Endodermal cell (in vitro differentiated cells): ENCODE data around the gene RBPJL. TPM values are rescaled to one million over a fixed set of nuclear protein-coding genes. Genes with fewer than 3 reads are reported as not detected.
A peak's percentile ranks its signal among the peaks of the same experiment; 100 is the strongest.

Source experiments
- DNase-seq: peaks from one replicate; pipeline ENCODE4 v3.0.0-alpha.2; 2017
- H3K27ac ChIP-seq: 2 replicates; pipeline ENCODE4 v1.5.1; 2013; ENCODE audit warnings: mild to moderate bottlenecking, low read depth, low read length, moderate library complexity
- H3K27me3 ChIP-seq: 2 replicates; pipeline ENCODE4 v1.6.1; 2013; ENCODE audit warnings: mild to moderate bottlenecking, low read length, moderate library complexity; ENCODE audit not compliant: insufficient read depth, control insufficient read depth, poor library complexity, severe bottlenecking
- H3K36me3 ChIP-seq: 2 replicates; pipeline ENCODE4 v1.7.0; 2013; ENCODE audit warnings: mild to moderate bottlenecking, low read length, moderate library complexity; ENCODE audit not compliant: control insufficient read depth, insufficient read depth
- H3K4me1 ChIP-seq: one replicate; pipeline ENCODE4 v1.7.0; 2013; ENCODE audit warnings: low read length; ENCODE audit not compliant: control insufficient read depth, insufficient read depth
- H3K4me3 ChIP-seq: 2 replicates; pipeline ENCODE4 v1.5.1; 2013; ENCODE audit warnings: mild to moderate bottlenecking, low read length, moderate library complexity
- H3K9ac ChIP-seq: 2 replicates; pipeline ENCODE4 v1.6.1; 2013; ENCODE audit warnings: mild to moderate bottlenecking, low read length, moderate library complexity; ENCODE audit not compliant: poor library complexity, severe bottlenecking; ENCODE audit errors: extremely low read depth
- H3K9me3 ChIP-seq: 2 replicates; pipeline ENCODE4 v1.6.1; 2013; ENCODE audit warnings: mild to moderate bottlenecking, low read length, moderate library complexity; ENCODE audit not compliant: control insufficient read depth
- H3K27ac Mint-ChIP-seq: 2 replicates; pipeline ENCODE4 v1.8.0; 2020; ENCODE audit warnings: mixed read lengths
- H3K27me3 Mint-ChIP-seq: 2 replicates; pipeline ENCODE4 v1.8.0; 2021; ENCODE audit warnings: mild to moderate bottlenecking, mixed read lengths; ENCODE audit not compliant: insufficient read depth
- H3K36me3 Mint-ChIP-seq: 2 replicates; pipeline ENCODE4 v1.8.0; 2020; ENCODE audit warnings: low read depth, mixed read lengths
- H3K4me1 Mint-ChIP-seq: 2 replicates; pipeline ENCODE4 v1.8.0; 2020; ENCODE audit warnings: mixed read lengths
- H3K4me3 Mint-ChIP-seq: 2 replicates; pipeline ENCODE4 v1.8.0; 2020; ENCODE audit warnings: mild to moderate bottlenecking, moderate library complexity, mixed read lengths
- H3K9me3 Mint-ChIP-seq: 2 replicates; pipeline ENCODE4 v1.8.0; 2020; ENCODE audit warnings: mild to moderate bottlenecking, mixed read lengths
- WGBS, 2 experiments: methylation state at CpG; one replicate each; pipeline versions ENCODE4 v1.1.5 to v1.1.7; 2013; ENCODE audit warnings: missing lambda C conversion rate in 2 of 2, mixed read lengths in 1 of 2; ENCODE audit not compliant: insufficient coverage in 1 of 2, insufficient read length in 1 of 2; 5-methylcytosine and 5-hydroxymethylcytosine counted together
- total RNA-seq, 2 donors: library from RNA; stranded (reverse); fragmentation: NEBNext Ultra II Directional in 1 of 2; extraction: Animal tissue kit (Norgen Biotek cat#: 25700) in 1 of 2; gene quantifications; 2 replicates in 1 of 2; 3 replicates in 1 of 2; pipeline ENCODE4 v1.2.1, GENCODE V29; 2021
- TF ChIP-seq, protein P1 (sequence below): fragments of 200-600 bp; sonication (generic); conservative IDR thresholded peaks from 2 replicates; pipeline ENCODE4 v1.5.0; 2021; ENCODE audit warnings: antibody characterized with exemption, mild to moderate bottlenecking

RBPJL gene
- total RNA-seq, 2 donors from 2014 or later, result not detected

GRCh38 chr20:45307076-45307640 is 518 bp downstream of the RBPJL start:
- Histone ChIP-seq H3K4me3 (no peak overlapping the region), H3K36me3 (no peaks in the 10 kb centered on the region), H3K27me3 (no peaks in the 10 kb centered on the region), H3K4me1 (no peaks in the 10 kb centered on the region), H3K9ac (no peak overlapping the region), H3K9me3 (no peaks in the 10 kb centered on the region), H3K27ac (no peak overlapping the region)
- H3K27ac Mint-ChIP-seq, result no peak overlapping the region
- H3K4me3 Mint-ChIP-seq, result no peak overlapping the region
- no peaks in the 10 kb centered on the region for H3K36me3 Mint-ChIP-seq
- peaks cover 8% of the 10 kb centered on the region for H3K4me1 Mint-ChIP-seq
- TF ChIP-seq, protein P1, sequence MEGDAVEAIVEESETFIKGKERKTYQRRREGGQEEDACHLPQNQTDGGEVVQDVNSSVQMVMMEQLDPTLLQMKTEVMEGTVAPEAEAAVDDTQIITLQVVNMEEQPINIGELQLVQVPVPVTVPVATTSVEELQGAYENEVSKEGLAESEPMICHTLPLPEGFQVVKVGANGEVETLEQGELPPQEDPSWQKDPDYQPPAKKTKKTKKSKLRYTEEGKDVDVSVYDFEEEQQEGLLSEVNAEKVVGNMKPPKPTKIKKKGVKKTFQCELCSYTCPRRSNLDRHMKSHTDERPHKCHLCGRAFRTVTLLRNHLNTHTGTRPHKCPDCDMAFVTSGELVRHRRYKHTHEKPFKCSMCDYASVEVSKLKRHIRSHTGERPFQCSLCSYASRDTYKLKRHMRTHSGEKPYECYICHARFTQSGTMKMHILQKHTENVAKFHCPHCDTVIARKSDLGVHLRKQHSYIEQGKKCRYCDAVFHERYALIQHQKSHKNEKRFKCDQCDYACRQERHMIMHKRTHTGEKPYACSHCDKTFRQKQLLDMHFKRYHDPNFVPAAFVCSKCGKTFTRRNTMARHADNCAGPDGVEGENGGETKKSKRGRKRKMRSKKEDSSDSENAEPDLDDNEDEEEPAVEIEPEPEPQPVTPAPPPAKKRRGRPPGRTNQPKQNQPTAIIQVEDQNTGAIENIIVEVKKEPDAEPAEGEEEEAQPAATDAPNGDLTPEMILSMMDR, result no peak
- WGBS, 2 experiments, result 89 to 94% methylated on average over 8 to 16 of the region's 16 CpGs
- DNase-seq, result no peak
- H3K27me3 Mint-ChIP-seq, result peaks cover 49% of the 10 kb centered on the region
- H3K9me3 Mint-ChIP-seq, result no peaks in the 10 kb centered on the region

DNA sequence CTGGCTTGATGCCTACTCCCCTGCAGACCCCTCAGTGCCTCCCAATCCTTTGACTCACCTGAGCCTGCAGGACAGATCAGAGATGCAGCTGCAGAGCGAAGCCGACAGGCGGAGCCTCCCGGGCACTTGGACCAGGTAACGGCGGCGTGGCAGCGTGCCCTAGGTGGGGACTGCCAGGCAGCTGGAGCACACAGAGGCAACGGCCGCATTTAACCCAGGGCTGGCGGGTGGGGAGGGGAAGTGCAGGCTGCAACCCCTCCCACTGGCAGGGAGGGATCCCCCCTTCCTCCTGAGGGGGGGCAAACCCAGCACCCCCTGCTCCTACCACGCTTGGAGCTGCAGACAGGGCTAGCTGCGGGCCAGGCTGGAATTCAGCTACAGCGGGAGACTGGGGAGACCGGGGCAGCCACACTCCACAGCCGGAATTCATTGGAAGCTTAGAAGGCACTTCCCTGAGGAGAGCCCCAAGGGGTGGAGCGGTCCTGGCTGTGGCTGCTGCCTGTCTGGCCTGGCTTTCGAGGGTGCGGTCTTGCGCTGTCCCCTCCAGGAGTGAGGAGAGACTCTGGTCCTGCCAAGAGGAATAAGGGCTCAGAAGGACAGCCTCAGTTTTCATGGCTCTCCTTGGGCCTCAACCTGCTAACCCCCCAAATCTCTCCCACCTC is 1.6 kb downstream of the RBPJL start, which contains the start of gene MATN4:
MATN4 (minus strand) TSS at position 183 of the 662 bp plus-strand sequence. CDS start 2,717 bp downstream, outside the sequence.
- Histone ChIP-seq H3K4me3 (no peak within 1 kb of the TSS), H3K9ac (no peak within 1 kb of the TSS), H3K9me3 (no peaks in the 10 kb centered on the region), H3K36me3 (no peaks in the 10 kb centered on the region), H3K4me1 (no peaks in the 10 kb centered on the region), H3K27ac (no peak within 1 kb of the TSS), H3K27me3 (no peaks in the 10 kb centered on the region)
- peak; percentile 76 for DNase-seq
- peaks cover 53% of the 10 kb centered on the region for H3K27me3 Mint-ChIP-seq
- H3K4me3 Mint-ChIP-seq, result no peak within 1 kb of the TSS
- no peak within 1 kb of the TSS for H3K27ac Mint-ChIP-seq
- peaks cover 5% of the 10 kb centered on the region for H3K4me1 Mint-ChIP-seq
- TF ChIP-seq, protein P1, result peak; percentile 33
- H3K9me3 Mint-ChIP-seq, result no peaks in the 10 kb centered on the region
- 89 to 92% methylated on average over 15 to 20 of the region's 20 CpGs for WGBS, 2 experiments
- no peaks in the 10 kb centered on the region for H3K36me3 Mint-ChIP-seq

DNA sequence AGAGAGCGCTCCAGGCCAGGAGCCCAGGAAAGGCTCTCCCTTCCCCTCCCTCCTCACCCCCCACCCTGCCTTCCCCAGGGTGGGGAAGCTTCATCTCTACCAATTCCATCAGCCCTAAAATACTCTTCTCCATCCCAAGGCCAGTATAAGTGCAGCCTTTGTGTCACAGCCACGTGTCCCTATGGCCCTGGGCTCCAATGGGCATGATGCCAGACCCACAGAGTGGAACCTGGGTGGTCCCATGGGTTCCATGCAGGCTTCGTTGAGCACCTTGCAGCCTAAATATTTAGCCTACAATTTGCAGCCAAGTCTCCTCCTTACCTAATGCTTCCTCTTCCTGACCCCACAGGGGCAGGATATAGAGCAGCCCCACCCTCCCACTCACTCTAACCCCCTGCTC is 2.4 kb downstream of the RBPJL start:
- Mint-ChIP-seq H3K4me1 (peaks cover 5% of the 10 kb centered on the region), H3K4me3 (no peak overlapping the region), H3K27me3 (peaks cover 48% of the 10 kb centered on the region), H3K36me3 (no peaks in the 10 kb centered on the region), H3K9me3 (no peaks in the 10 kb centered on the region), H3K27ac (no peak overlapping the region)
- H3K4me1 ChIP-seq, result no peaks in the 10 kb centered on the region
- no peaks in the 10 kb centered on the region for H3K27me3 ChIP-seq
- WGBS, 2 experiments, result 83 to 87% methylated on average over 1 to 3 of the region's 3 CpGs
- no peak overlapping the region for H3K4me3 ChIP-seq
- no peak overlapping the region for H3K9ac ChIP-seq
- H3K36me3 ChIP-seq, result no peaks in the 10 kb centered on the region
- DNase-seq, result no peak
- no peaks in the 10 kb centered on the region for H3K9me3 ChIP-seq
- H3K27ac ChIP-seq, result no peak overlapping the region
- TF ChIP-seq, protein P1, result no peak
